ENCODE data around the gene SCD. TPM values are rescaled to one million over a fixed set of nuclear protein-coding genes. Genes with fewer than 3 reads are reported as not detected.

The SCD gene
- total RNA-seq, 6 donors from 2014 or later, result 108 to 464 (median 251) TPM

- TF ChIP-seq POLR2A (IDR thresholded peaks at IDR 0.05), result no peak
- TF ChIP-seq POLR2AphosphoS5 (IDR thresholded peaks at IDR 0.05), result no peak
- no peak for TF ChIP-seq EP300 (IDR thresholded peaks at IDR 0.05)
- no peak for TF ChIP-seq CTCF (IDR thresholded peaks at IDR 0.05)
- no peak overlapping the region for H3K4me3 ChIP-seq
- no peaks in the 10 kb centered on the region for H3K9me3 ChIP-seq
- no peak for DNase-seq
- WGBS, 2 donors, result 73 to 82% methylated on average over 3 of the region's 3 CpGs
- no peaks in the 10 kb centered on the region for H3K27me3 ChIP-seq
- peaks cover 0 to 4% (median 0%) of the 10 kb centered on the region in 4 donors for H3K36me3 ChIP-seq
- no peak for ATAC-seq (ENCODE audit: low FRiP score in 2 of 2)
- H3K4me1 ChIP-seq, result peaks cover 12 to 37% (median 15%) of the 10 kb centered on the region in 4 donors
- H3K27ac ChIP-seq, result no peak overlapping the region
Observed at GRCh38 chr10:100344241-100344788, 2.7 kb upstream of the SCD start.

- Histone ChIP-seq H3K9me3 (no peaks in the 10 kb centered on the region), H3K27me3 (no peaks in the 10 kb centered on the region), H3K27ac (peak overlapping the region in 2 of 4 donors; percentile 92 to 93), H3K36me3 (peaks cover 0 to 8% (median 0%) of the 10 kb centered on the region in 4 donors), H3K4me1 (peaks cover 14 to 40% (median 16%) of the 10 kb centered on the region in 4 donors), H3K4me3 (peak overlapping the region in 3 of 4 donors; percentile 73 to 75 (median 74))
- ATAC-seq (ENCODE audit: low FRiP score in 2 of 2), result no peak
- 62 to 66% methylated on average over 9 of the region's 9 CpGs for WGBS, 2 donors
- peak in 1 of 2 donors; percentile 52 for DNase-seq
- TF ChIP-seq CTCF (IDR thresholded peaks at IDR 0.05) (no peak), EP300 (IDR thresholded peaks at IDR 0.05) (no peak), POLR2AphosphoS5 (IDR thresholded peaks at IDR 0.05) (no peak), POLR2A (IDR thresholded peaks at IDR 0.05) (no peak)
Observed at GRCh38 chr10:100345570-100346330, 1.3 kb upstream of the SCD start.

- Histone ChIP-seq H3K4me3 (peak overlapping the region; percentile 53 to 75 (median 74)), H3K9me3 (no peaks in the 10 kb centered on the region), H3K4me1 (peaks cover 14 to 46% (median 18%) of the 10 kb centered on the region in 4 donors), H3K27me3 (no peaks in the 10 kb centered on the region), H3K27ac (peak overlapping the region; percentile 23 to 93 (median 60)), H3K36me3 (peaks cover 0 to 8% (median 0%) of the 10 kb centered on the region in 4 donors)
- DNase-seq (peak; percentile 76 to 93), ATAC-seq (ENCODE audit: low FRiP score in 2 of 2) (peak; percentile 74 to 81)
- 0% methylated on average over 1 to 14 of the region's 36 CpGs for WGBS, 2 donors
- TF ChIP-seq CTCF (IDR thresholded peaks at IDR 0.05), result no peak
- TF ChIP-seq POLR2AphosphoS5 (IDR thresholded peaks at IDR 0.05), result peak in 1 of 2 donors; percentile 10
Observed at GRCh38 chr10:100346351-100346764, 675 bp upstream of the SCD start.

GRCh38 chr10:100347568-100348195 is 649 bp downstream of the SCD start:
- H3K4me1 ChIP-seq, result peaks cover 14 to 56% (median 15%) of the 10 kb centered on the region in 4 donors
- H3K36me3 ChIP-seq, result peaks cover 0 to 15% (median 6%) of the 10 kb centered on the region in 4 donors
- H3K27me3 ChIP-seq, result no peaks in the 10 kb centered on the region
- no peaks in the 10 kb centered on the region for H3K9me3 ChIP-seq
- WGBS, 2 donors, result 11 to 12% methylated on average over 32 of the region's 32 CpGs
- DNase-seq (no peak), ATAC-seq (ENCODE audit: low FRiP score in 2 of 2) (peak in 1 of 2 donors; percentile 20)
- H3K4me3 ChIP-seq, result peak overlapping the region; percentile 53 to 75 (median 74)
- TF ChIP-seq EP300 (IDR thresholded peaks at IDR 0.05) (no peak), POLR2AphosphoS5 (IDR thresholded peaks at IDR 0.05) (no peak), CTCF (IDR thresholded peaks at IDR 0.05) (no peak), POLR2A (IDR thresholded peaks at IDR 0.05) (no peak)
- peak overlapping the region in 3 of 4 donors; percentile 27 to 93 (median 92) for H3K27ac ChIP-seq

Measured in upper lobe of left lung (tissue), 6 donors.